H9 (cell line): ENCODE data around the gene SMPD2. TPM values are rescaled to one million over a fixed set of nuclear protein-coding genes. Genes with fewer than 3 reads are reported as not detected.

Experiments used
- DNase-seq: peaks from one replicate; pipeline ENCODE4 v3.0.0-alpha.2; 2017
- H2AFZ ChIP-seq: one replicate; pipeline ENCODE4 v1.6.1; 2013; ENCODE audit warnings: mild to moderate bottlenecking, low read length, control low read depth, moderate library complexity
- H2AK5ac ChIP-seq: 2 replicates; pipeline ENCODE4 v1.6.1; 2013; ENCODE audit warnings: low read length, control low read depth, mixed read lengths; ENCODE audit not compliant: insufficient read length
- H2BK120ac ChIP-seq: one replicate; pipeline ENCODE4 v1.6.1; 2013; ENCODE audit warnings: low read depth, mild to moderate bottlenecking, low read length, control low read depth, inconsistent platforms; ENCODE audit not compliant: poor library complexity, severe bottlenecking
- H2BK12ac ChIP-seq: 2 replicates; pipeline ENCODE4 v1.6.1; 2013; ENCODE audit warnings: low read length, control low read depth, mixed read lengths, low read depth; ENCODE audit not compliant: insufficient read length
- H2BK15ac ChIP-seq: 2 replicates; pipeline ENCODE4 v1.6.1; 2013; ENCODE audit warnings: low read depth, low read length, control low read depth
- H2BK20ac ChIP-seq: one replicate; pipeline ENCODE4 v1.6.1; 2013; ENCODE audit warnings: low read depth, mild to moderate bottlenecking, low read length, control low read depth, inconsistent platforms; ENCODE audit not compliant: poor library complexity, severe bottlenecking
- H2BK5ac ChIP-seq: 2 replicates; pipeline ENCODE4 v1.6.1; 2013; ENCODE audit warnings: low read length, control low read depth, mixed read lengths; ENCODE audit not compliant: insufficient read length
- H3K14ac ChIP-seq: 2 replicates; pipeline ENCODE4 v1.6.1; 2013; ENCODE audit warnings: low read length, control low read depth; ENCODE audit not compliant: insufficient read depth
- H3K18ac ChIP-seq: 2 replicates; pipeline ENCODE4 v1.6.1; 2013; ENCODE audit warnings: low read depth, mild to moderate bottlenecking, mixed read lengths, low read length, control low read depth; ENCODE audit not compliant: insufficient read length
- H3K23ac ChIP-seq: 2 replicates; pipeline ENCODE4 v1.6.1; 2013; ENCODE audit warnings: low read length, control low read depth, mixed read lengths, low read depth; ENCODE audit not compliant: insufficient read length
- H3K23me2 ChIP-seq: 2 replicates; pipeline ENCODE4 v1.6.1; 2013; ENCODE audit warnings: low read depth, mild to moderate bottlenecking, mixed read lengths, low read length, control low read depth; ENCODE audit not compliant: insufficient read length, poor library complexity, severe bottlenecking
- H3K27ac ChIP-seq: 2 replicates; pipeline ENCODE4 v1.5.1; 2013; ENCODE audit warnings: low read length, control low read depth, mixed read lengths, low read depth; ENCODE audit not compliant: insufficient read length
- H3K27me3 ChIP-seq: 2 replicates; pipeline ENCODE4 v1.6.1; 2013; ENCODE audit warnings: low read length, control low read depth, inconsistent platforms; ENCODE audit not compliant: insufficient read depth
- H3K4ac ChIP-seq: 2 replicates; pipeline ENCODE4 v1.6.1; 2013; ENCODE audit warnings: low read depth, mild to moderate bottlenecking, control low read depth, inconsistent platforms, low read length, moderate library complexity
- H3K4me1 ChIP-seq: 2 replicates; pipeline ENCODE4 v1.6.1; 2013; ENCODE audit warnings: low read length, control low read depth, inconsistent platforms; ENCODE audit not compliant: insufficient read depth
- H3K4me2 ChIP-seq: 2 replicates; pipeline ENCODE4 v1.6.1; 2013; ENCODE audit warnings: low read length, control low read depth, mixed read lengths; ENCODE audit not compliant: insufficient read length, insufficient read depth
- H3K56ac ChIP-seq: 2 replicates; pipeline ENCODE4 v1.6.1; 2013; ENCODE audit warnings: low read depth, mild to moderate bottlenecking, mixed read lengths, low read length, control low read depth; ENCODE audit not compliant: insufficient read length
- H3K79me1 ChIP-seq: 2 replicates; pipeline ENCODE4 v1.6.1; 2013; ENCODE audit warnings: low read depth, mild to moderate bottlenecking, moderate library complexity, low read length, control low read depth, inconsistent platforms; ENCODE audit not compliant: insufficient read depth, poor library complexity, severe bottlenecking
- H3K79me2 ChIP-seq: 2 replicates; pipeline ENCODE4 v1.6.1; 2013; ENCODE audit warnings: low read length, control low read depth, inconsistent platforms; ENCODE audit not compliant: insufficient read depth
- H3K9ac ChIP-seq: 2 replicates; pipeline ENCODE4 v1.6.1; 2013; ENCODE audit warnings: low read length, control low read depth, mixed read lengths; ENCODE audit not compliant: insufficient read length; ENCODE audit errors: extremely low read depth
- H3K9me3 ChIP-seq: one replicate; pipeline ENCODE4 v1.6.1; 2013; ENCODE audit warnings: low read depth, low read length, inconsistent platforms; ENCODE audit not compliant: control insufficient read depth
- H3T11ph ChIP-seq: one replicate; pipeline ENCODE4 v1.6.1; 2013; ENCODE audit warnings: mild to moderate bottlenecking, low read length, control low read depth, inconsistent platforms
- H4K20me1 ChIP-seq: one replicate; pipeline ENCODE4 v1.6.1; 2013; ENCODE audit not compliant: control insufficient read depth, insufficient read length, insufficient read depth
- H4K5ac ChIP-seq: 2 replicates; pipeline ENCODE4 v1.6.1; 2013; ENCODE audit warnings: low read depth, mild to moderate bottlenecking, mixed read lengths, low read length, control low read depth; ENCODE audit not compliant: insufficient read length
- H4K8ac ChIP-seq: replicated peaks from 2 replicates; pipeline ENCODE4 v1.6.1; 2013; ENCODE audit warnings: low read length, control low read depth, mixed read lengths, low read depth; ENCODE audit not compliant: insufficient read length
- H4K91ac ChIP-seq: 2 replicates; pipeline ENCODE4 v1.6.1; 2013; ENCODE audit warnings: low read depth, mild to moderate bottlenecking, moderate library complexity, mixed read lengths, low read length, control low read depth; ENCODE audit not compliant: insufficient read length
- H3K27ac Mint-ChIP-seq, 3 experiments: 2 replicates in 2 of 3; 3 replicates in 1 of 3; pipeline ENCODE4 v1.8.0; 2020 to 2021; ENCODE audit warnings: mixed read lengths in 3 of 3, mild to moderate bottlenecking in 1 of 3, moderate library complexity in 1 of 3
- H3K27me3 Mint-ChIP-seq: 2 replicates; pipeline ENCODE4 v1.8.0; 2021; ENCODE audit warnings: low read depth, mild to moderate bottlenecking, moderate library complexity, mixed read lengths
- H3K36me3 Mint-ChIP-seq, 3 experiments: 2 replicates in 2 of 3; 3 replicates in 1 of 3; pipeline ENCODE4 v1.8.0; 2020 to 2021; ENCODE audit warnings: low read depth in 3 of 3, mixed read lengths in 3 of 3; ENCODE audit not compliant: insufficient read depth in 1 of 3
- H3K4me1 Mint-ChIP-seq, 2 experiments: 2 replicates each; pipeline ENCODE4 v1.8.0; 2020; ENCODE audit warnings: mixed read lengths in 2 of 2
- H3K4me3 Mint-ChIP-seq, 2 experiments: 2 replicates in 1 of 2; 3 replicates in 1 of 2; pipeline ENCODE4 v1.8.0; 2020 to 2021; ENCODE audit warnings: mild to moderate bottlenecking in 2 of 2, mixed read lengths in 2 of 2, moderate library complexity in 1 of 2
- H3K9me3 Mint-ChIP-seq, 2 experiments: 2 replicates in 1 of 2; 3 replicates in 1 of 2; pipeline ENCODE4 v1.8.0; 2020; ENCODE audit warnings: mild to moderate bottlenecking in 2 of 2, mixed read lengths in 2 of 2, moderate library complexity in 1 of 2
- WGBS: extraction: QIAGEN DNeasy Blood & Tissue Kit; methylation state at CpG from one replicate; pipeline ENCODE4 v1.1.7; 2013; ENCODE audit warnings: missing lambda C conversion rate, low lambda C conversion rate, mixed read lengths; ENCODE audit not compliant: insufficient read length; ENCODE audit errors: extremely low coverage; 5-methylcytosine and 5-hydroxymethylcytosine counted together
- total RNA-seq: library from RNA; stranded (reverse); gene quantifications from 2 replicates; pipeline ENCODE4 v1.2.1, GENCODE V29; 2021
- TF ChIP-seq, protein P1 (sequence below): fragments of 200-600 bp; sonication (generic); conservative IDR thresholded peaks from 3 replicates; pipeline ENCODE4 v1.8.0; 2021; ENCODE audit warnings: antibody characterized with exemption, mild to moderate bottlenecking

SMPD2 gene
- total RNA-seq, 1 experiment from 2014 or later = 13.0 TPM

DNA sequence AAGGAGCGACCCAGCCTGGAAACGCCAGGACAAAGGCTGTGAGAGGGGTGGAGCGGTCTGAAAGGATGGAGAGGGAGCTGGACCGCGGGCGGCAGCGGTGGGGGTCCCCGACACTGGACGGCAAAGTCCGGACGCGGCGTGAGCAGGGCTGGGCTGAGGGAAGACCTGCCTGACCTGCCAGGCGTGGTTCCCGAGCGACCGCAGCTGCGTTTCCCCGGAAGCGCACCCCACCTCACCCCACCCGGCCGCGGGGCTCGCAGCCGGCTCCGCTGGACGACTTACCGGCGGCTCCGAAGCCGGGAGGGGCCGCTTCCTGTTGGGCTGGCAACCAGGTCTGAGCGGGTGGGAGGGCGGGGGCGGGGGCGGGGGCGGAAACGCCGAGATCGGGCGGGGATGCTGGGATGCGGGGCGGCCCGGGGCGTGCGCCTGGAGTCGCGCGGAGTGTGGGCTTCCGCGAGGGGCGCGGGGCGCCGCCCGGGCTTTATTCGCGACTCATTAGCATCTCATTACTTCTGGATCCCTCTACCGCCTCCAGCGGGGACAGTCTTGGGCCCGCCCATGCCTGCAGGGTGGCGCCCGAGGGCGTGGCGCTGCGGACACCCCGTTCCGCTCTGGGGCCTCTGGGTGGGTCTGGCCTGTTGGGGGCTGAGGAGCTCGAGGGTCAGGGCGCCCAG lies 15.1 kb downstream of the SMPD2 start, which contains the start of gene MICAL1:
TSS of gene MICAL1 (minus strand) at position 336 of the 674 bp plus-strand sequence. CDS start 1,576 bp downstream, outside the sequence.
- Histone ChIP-seq H3K79me2 (no peaks in the 10 kb centered on the region), H4K91ac (no peak within 1 kb of the TSS), H3T11ph (no peak within 1 kb of the TSS), H2AFZ (no peak within 1 kb of the TSS), H2BK5ac (no peak within 1 kb of the TSS), H3K9ac (peak within 1 kb of the TSS; percentile 26), H3K18ac (no peak within 1 kb of the TSS), H3K9me3 (no peaks in the 10 kb centered on the region), H3K56ac (no peak within 1 kb of the TSS), H3K4ac (no peak within 1 kb of the TSS), H3K27ac (no peak within 1 kb of the TSS), H2BK12ac (no peak within 1 kb of the TSS), H3K4me1 (peaks cover 12% of the 10 kb centered on the region; the same call in 1 of the 2 replicates), H3K4me2 (peak within 1 kb of the TSS; percentile 90), H2BK15ac (no peak within 1 kb of the TSS), H3K27me3 (no peaks in the 10 kb centered on the region), H2AK5ac (no peak within 1 kb of the TSS), H3K23me2 (peaks cover 10% of the 10 kb centered on the region), H3K23ac (no peak within 1 kb of the TSS), H2BK120ac (no peak within 1 kb of the TSS), H4K5ac (no peak within 1 kb of the TSS), H3K14ac (peak within 1 kb of the TSS; percentile 73), H2BK20ac (no peak within 1 kb of the TSS), H3K79me1 (peaks cover 3% of the 10 kb centered on the region), H4K20me1 (no peaks in the 10 kb centered on the region), H4K8ac (no peak within 1 kb of the TSS)
- Mint-ChIP-seq H3K27me3 (no peaks in the 10 kb centered on the region), H3K9me3 (no peaks in the 10 kb centered on the region), H3K36me3 (peaks cover 10 to 31% (median 28%) of the 10 kb centered on the region in 3 experiments), H3K4me1 (peaks cover 44 to 47% of the 10 kb centered on the region in 2 experiments), H3K4me3 (peak within 1 kb of the TSS; percentile 92 to 97), H3K27ac (peak within 1 kb of the TSS; percentile 34 to 90 (median 43); a peak in 4 of 7 replicates)
- no CpG with 5 or more reads among the region's 70 CpGs for WGBS
- peak; percentile 83 for DNase-seq
- TF ChIP-seq, protein P1, sequence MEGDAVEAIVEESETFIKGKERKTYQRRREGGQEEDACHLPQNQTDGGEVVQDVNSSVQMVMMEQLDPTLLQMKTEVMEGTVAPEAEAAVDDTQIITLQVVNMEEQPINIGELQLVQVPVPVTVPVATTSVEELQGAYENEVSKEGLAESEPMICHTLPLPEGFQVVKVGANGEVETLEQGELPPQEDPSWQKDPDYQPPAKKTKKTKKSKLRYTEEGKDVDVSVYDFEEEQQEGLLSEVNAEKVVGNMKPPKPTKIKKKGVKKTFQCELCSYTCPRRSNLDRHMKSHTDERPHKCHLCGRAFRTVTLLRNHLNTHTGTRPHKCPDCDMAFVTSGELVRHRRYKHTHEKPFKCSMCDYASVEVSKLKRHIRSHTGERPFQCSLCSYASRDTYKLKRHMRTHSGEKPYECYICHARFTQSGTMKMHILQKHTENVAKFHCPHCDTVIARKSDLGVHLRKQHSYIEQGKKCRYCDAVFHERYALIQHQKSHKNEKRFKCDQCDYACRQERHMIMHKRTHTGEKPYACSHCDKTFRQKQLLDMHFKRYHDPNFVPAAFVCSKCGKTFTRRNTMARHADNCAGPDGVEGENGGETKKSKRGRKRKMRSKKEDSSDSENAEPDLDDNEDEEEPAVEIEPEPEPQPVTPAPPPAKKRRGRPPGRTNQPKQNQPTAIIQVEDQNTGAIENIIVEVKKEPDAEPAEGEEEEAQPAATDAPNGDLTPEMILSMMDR = peak; percentile 52
